Left ventricle myocardium inferior (tissue), 1 donor: ENCODE data around the gene GPATCH11. TPM values are rescaled to one million over a fixed set of nuclear protein-coding genes. Genes with fewer than 3 reads are reported as not detected.

Experiments
- DNase-seq: peaks from one replicate; pipeline ENCODE4 v3.0.0-alpha.2; 2020
- H3K27ac ChIP-seq: fragments of 200-600 bp; replicated peaks from 2 replicates; pipeline ENCODE4 v1.8.0; 2021
- H3K27me3 ChIP-seq: fragments of 200-600 bp; 2 replicates; pipeline ENCODE4 v1.8.0; 2021; ENCODE audit warnings: low read depth
- H3K36me3 ChIP-seq: fragments of 200-600 bp; 2 replicates; pipeline ENCODE4 v1.8.0; 2021
- H3K4me1 ChIP-seq: fragments of 200-600 bp; 2 replicates; pipeline ENCODE4 v1.8.0; 2021
- H3K4me3 ChIP-seq: fragments of 200-600 bp; 2 replicates; pipeline ENCODE4 v1.8.0; 2021; ENCODE audit warnings: mild to moderate bottlenecking, moderate library complexity
- H3K9me3 ChIP-seq: fragments of 200-600 bp; replicated peaks from 2 replicates; pipeline ENCODE4 v1.8.0; 2021
- CTCF ChIP-seq: fragments of 200-600 bp; IDR thresholded peaks from 2 replicates; pipeline ENCODE4 v1.8.0; 2021; ENCODE audit warnings: antibody characterized with exemption, mild to moderate bottlenecking, borderline replicate concordance
- intact Hi-C: fragments of 100-400 bp; cut with micrococcal nuclease; formaldehyde crosslinking; loops from one replicate; pipeline ENCODE4 v1.11.0; 2022
- long read RNA-seq: library from polyadenylated mRNA; unstranded; transcript quantifications from one replicate; pipeline ENCODE4 v2.0.0, GENCODE V29; 2021
- total RNA-seq: library from RNA; stranded (reverse); fragmentation: NEBNext Ultra II Directional; extraction: Animal tissue kit (Norgen Biotek cat#: 25700); gene quantifications from one replicate; pipeline ENCODE4 v1.2.1, GENCODE V29; 2021
- donor health status: DM: no; HTN: yes; CAD: no; lungs with severe emphysema.

GPATCH11 gene
- total RNA-seq = 6.3 TPM
- long read RNA-seq, transcript GPATCH11-202 (9 exons, 3,906 nt) = major isoform, 11 of 19 reads
- long read RNA-seq, partial matches to known transcripts = 3 of 19 reads
- long read RNA-seq, other reads (novel, unspliced or antisense) = 3 of 19 reads

- H3K4me1 ChIP-seq = peaks cover 58% of the 10 kb centered on the region
- peaks cover 23% of the 10 kb centered on the region for H3K36me3 ChIP-seq
- peak within 1 kb of the TSS; percentile 90 for H3K27ac ChIP-seq
- H3K4me3 ChIP-seq = peak within 1 kb of the TSS; percentile 94
- peak; percentile 92 for DNase-seq
- TF ChIP-seq CTCF = no peak
- no peaks in the 10 kb centered on the region for H3K27me3 ChIP-seq
- intact Hi-C loops = no loop called here
- H3K9me3 ChIP-seq = no peaks in the 10 kb centered on the region
These were observed at the start of gene GPATCH11, which contains the start of gene HEATR5B for GRCh38 chr2:37083873-37084794. TSS of gene GPATCH11 (plus strand) at chr2:37084518. CDS start at chr2:37088382, 3,864 bp downstream. TSS of gene HEATR5B (minus strand) at chr2:37084372. CDS start at chr2:37083414, 958 bp downstream.

- Histone ChIP-seq H3K36me3 (peaks cover 74% of the 10 kb centered on the region), H3K9me3 (no peaks in the 10 kb centered on the region), H3K27me3 (no peaks in the 10 kb centered on the region), H3K4me3 (no peak overlapping the region), H3K27ac (no peak overlapping the region), H3K4me1 (no peaks in the 10 kb centered on the region)
- intact Hi-C loops = no loop called here
- TF ChIP-seq CTCF = no peak
- no peak for DNase-seq
These were observed 46.5 kb upstream of the GPATCH11 start for GRCh38 chr2:37037771-37038170.

- Histone ChIP-seq H3K27me3 (no peaks in the 10 kb centered on the region), H3K4me3 (no peak overlapping the region), H3K36me3 (peaks cover 70% of the 10 kb centered on the region), H3K9me3 (no peaks in the 10 kb centered on the region), H3K4me1 (no peaks in the 10 kb centered on the region), H3K27ac (no peak overlapping the region)
- intact Hi-C loops = no loop called here
- TF ChIP-seq CTCF = no peak
- no peak for DNase-seq
These were observed 44.7 kb upstream of the GPATCH11 start for GRCh38 chr2:37039580-37039979.

- H3K9me3 ChIP-seq = no peaks in the 10 kb centered on the region
- H3K27ac ChIP-seq = no peak overlapping the region
- peaks cover 98% of the 10 kb centered on the region for H3K36me3 ChIP-seq
- no peak for DNase-seq
- no peak for TF ChIP-seq CTCF
- intact Hi-C loops = no loop called here
- no peaks in the 10 kb centered on the region for H3K4me1 ChIP-seq
- H3K27me3 ChIP-seq = no peaks in the 10 kb centered on the region
- H3K4me3 ChIP-seq = no peak overlapping the region
These were observed 31.6 kb upstream of the GPATCH11 start for GRCh38 chr2:37052600-37053332.

- H3K4me1 ChIP-seq = peaks cover 18% of the 10 kb centered on the region
- DNase-seq = no peak
- H3K36me3 ChIP-seq = peaks cover 84% of the 10 kb centered on the region
- no peak for TF ChIP-seq CTCF
- H3K27me3 ChIP-seq = no peaks in the 10 kb centered on the region
- no peak overlapping the region for H3K27ac ChIP-seq
- no peaks in the 10 kb centered on the region for H3K9me3 ChIP-seq
- intact Hi-C loops = no loop called here
- H3K4me3 ChIP-seq = no peak overlapping the region
These were observed 24.5 kb upstream of the GPATCH11 start for GRCh38 chr2:37059841-37060240.
